ENCODE measurements around the gene ACOT8.
"Not testable (repeated sequence)": the region's sequence is repeated elsewhere in the genome, so short reads cannot be mapped to it uniquely, and the experiment has no call there.

Gene ACOT8

GRCh38 chr20:45823949-45824835 is 33.0 kb downstream of the ACOT8 start:
- DNase-seq: peak; percentile 78

- DNase-seq: no peak
Observed at GRCh38 chr20:45822857-45823256, 34.3 kb downstream of the ACOT8 start.

DNA sequence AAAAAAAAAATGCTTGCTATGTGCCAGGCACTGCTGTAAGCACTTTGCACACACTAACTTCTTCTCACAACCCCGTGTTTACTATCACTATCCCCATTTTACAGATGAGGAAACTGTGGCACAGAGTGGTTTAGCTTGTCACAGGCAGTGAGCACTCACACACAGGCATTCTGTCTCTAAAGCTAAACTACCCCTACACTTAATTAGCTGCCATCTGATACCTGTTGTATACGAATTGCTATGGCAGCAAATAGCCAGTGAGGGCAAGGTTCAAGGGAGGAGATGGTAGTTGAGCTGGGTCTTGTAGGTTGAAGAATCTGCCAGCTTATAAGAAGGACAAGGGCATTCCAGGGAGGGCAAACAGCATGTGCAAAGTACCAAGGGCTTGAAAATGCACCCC is 35.2 kb downstream of the ACOT8 start:
- DNase-seq: no peak

DNA sequence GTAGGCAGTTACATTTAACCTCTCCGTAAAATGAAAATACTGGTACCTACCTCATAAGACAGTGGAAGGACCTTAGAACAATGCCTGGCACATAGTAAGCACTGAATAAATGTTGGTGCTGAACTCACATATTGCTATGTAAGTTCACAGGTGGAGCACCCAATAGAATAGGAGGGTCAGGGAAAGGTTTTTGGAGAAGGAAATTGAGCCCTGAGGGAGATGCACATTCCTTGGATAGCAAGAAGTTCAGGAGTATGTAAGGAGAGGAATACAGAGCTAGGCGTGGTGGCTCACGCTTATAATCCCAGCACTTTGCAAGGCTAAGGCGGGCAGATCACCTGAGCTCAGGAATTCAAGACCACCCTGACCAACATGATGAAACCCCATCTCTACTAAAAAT is 37.7 kb downstream of the ACOT8 start:
- no peak for DNase-seq

DNA sequence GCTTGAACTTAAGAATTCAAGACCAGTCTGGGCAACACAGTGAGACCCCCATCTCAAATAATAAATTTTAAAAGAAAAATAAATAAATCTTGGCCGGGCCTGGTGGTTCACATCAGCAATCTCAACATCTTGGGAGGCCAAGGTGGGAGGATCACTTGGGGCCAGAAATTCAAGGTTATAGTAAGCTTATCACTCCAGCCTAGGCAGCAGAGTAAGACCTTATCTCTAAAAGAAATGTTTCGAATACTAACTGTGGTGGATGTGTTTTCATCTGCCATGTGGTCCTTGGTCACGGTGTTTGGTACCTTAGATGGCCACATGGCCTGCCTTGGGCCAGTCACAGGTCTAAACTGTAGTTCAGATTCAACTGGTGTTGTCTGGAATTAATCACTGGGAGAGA is 39.0 kb downstream of the ACOT8 start:
- DNase-seq: no peak

DNA sequence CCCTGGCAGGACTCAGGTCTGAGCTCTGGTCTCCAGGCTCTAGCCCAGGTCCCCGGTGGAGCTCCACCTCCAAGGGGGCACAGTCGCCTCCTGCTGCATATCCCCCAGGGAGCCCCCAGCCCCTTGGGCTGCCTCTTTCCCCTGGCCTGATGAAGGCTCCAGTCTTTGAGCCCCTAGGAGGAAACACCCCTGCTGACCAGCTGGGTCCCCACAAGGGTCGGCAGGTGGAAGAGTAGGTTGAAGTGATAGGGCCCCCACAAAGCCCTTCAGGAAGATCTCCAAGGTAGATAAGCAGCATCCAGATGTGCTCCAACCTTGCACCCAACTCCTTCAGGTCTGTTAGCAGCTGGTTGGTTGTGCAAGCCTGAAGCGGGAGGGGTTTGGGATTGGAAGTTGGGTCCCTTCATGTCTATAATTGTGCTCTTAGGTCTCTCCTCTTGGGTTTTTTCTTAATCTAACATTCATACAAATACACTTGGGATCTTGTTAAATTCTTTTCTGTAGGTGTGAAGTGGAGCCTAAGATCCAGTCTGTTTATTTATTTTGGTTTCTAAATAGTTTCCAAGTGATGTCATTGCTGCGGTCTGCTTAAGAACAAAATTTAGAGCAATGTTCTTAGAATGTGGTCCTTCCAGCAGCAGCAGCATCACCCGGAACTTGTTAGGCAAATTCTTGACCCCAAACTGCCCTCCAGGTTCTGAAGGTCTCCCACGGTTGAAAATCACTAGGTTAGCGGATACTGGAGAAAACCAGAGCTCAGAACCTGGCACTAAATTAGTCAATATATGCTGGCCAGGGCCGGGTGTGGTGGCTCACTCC is 39.6 kb downstream of the ACOT8 start:
- no peak for DNase-seq

DNA sequence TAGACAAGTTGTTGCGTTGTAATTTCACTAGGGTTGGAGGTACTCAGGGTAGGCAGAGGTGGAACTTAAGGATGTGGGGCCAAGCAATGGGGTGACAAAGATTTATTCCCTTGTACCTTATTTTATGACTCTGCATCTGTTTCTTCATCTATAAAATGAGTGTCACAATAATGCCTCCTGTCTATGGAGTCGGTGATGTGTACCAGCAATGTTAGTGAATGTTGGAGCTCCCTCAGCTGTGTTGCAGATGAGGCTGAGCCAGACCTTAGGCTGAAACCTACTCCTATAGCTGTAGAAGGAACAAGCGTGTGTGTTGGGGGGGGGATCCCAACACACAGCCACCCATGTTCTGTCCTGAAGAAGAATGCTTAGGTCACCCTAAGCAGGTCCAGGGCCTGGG is 40.2 kb downstream of the ACOT8 start:
- no peak for DNase-seq

GRCh38 chr20:45814314-45814713 is 42.9 kb downstream of the ACOT8 start:
- no peak for DNase-seq

- no peak for DNase-seq
Observed at GRCh38 chr20:45813489-45813888, 43.7 kb downstream of the ACOT8 start.

- no peak for DNase-seq
Observed at GRCh38 chr20:45813006-45813340, 44.2 kb downstream of the ACOT8 start.

- peak; percentile 78 for DNase-seq
Observed at GRCh38 chr20:45812157-45813005, 44.8 kb downstream of the ACOT8 start, which contains the start of gene UBE2C. UBE2C (plus strand) TSS chr20:45812644; CDS start chr20:45812696, 52 bp downstream.

DNA sequence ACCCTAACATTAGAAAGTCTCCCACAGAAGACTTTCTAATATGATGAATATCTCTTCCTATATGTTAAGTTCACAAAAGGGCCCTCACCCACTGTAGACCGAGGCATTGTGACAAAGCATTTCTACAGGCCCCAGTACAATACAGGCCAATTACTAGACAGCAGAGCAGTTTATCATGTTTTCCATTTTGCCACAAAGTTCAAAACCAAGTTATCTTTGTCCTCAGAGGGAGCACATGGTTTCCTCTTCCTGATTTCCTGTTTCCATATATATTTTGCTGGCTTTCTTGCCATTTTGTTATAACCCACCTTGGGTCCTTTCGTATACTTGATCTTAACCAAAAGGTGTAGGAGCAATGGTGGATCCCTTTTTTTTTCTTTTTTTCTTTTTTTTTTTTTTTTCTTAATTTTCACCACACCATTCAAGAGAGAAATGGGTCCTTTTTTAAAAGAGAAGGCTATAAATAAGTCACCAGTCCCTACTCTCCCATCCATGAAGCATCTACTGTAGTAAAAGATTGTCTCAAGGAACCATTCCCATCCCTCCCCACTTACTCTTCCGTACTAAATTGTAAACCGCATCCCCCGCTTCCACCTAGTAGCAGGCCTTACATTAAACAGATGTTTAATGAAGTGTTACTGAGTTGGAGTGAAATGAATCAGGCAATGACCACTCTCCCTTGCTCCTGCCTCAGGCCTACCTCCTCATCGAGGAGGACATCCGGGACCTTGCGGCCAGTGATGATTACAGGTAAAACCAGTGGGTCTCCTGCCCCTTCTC is 46.8 kb downstream of the ACOT8 start:
- no peak for DNase-seq

- DNase-seq: no peak
Observed at GRCh38 chr20:45801851-45802250, 55.3 kb downstream of the ACOT8 start.

GRCh38 chr20:45798935-45799642 is 58.1 kb downstream of the ACOT8 start:
- peak; percentile 65 for DNase-seq

GRCh38 chr20:45797955-45798354 is 59.2 kb downstream of the ACOT8 start:
- DNase-seq: not testable (repeated sequence)

GRCh38 chr20:45797510-45797909 is 59.7 kb downstream of the ACOT8 start:
- not testable (repeated sequence) for DNase-seq

DNA sequence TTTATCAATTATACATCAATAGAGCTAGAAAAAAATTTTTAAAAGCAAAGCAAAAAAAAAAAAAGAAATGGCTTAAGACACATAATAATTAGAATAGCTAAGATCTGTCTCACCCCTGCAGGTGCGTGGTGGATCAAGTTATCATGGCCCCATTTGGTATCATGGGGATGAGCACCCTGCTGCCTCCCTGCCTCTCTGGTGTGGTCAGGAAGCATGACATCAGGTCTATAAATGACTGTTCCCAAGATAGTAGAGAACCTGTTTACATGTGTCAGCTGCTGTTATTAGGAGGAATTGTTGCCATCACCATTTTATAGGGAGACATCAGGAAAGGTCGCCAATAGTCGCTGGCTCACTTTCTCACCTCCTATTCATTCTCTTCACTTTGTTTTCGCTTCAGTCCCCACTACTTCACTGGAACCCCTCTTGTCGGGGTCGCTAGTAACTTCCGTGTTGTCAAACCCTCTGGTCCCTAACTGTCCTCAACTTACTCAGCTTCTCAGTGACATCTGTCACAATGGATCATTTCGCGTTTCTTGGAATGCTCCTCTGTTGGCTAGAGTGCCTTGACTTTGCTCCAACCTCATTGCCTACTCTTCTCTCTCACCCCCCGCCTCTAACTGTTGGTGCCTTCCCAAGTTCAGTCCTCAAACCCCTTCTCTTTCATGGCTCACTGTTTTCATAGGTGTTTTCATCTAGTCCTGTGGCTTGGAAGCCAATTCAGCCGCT is 60.7 kb downstream of the ACOT8 start:
- no peak for DNase-seq

GRCh38 chr20:45792317-45793118 is 64.7 kb downstream of the ACOT8 start:
- peak; percentile 28 for DNase-seq

Measured in RPMI8226 (cell line).